ENCODE measurements around the gene TMC4.
A peak's percentile ranks its signal among the peaks of the same experiment; 100 is the strongest.
"Not testable (repeated sequence)": the region's sequence is repeated elsewhere in the genome, so short reads cannot be mapped to it uniquely, and the experiment has no call there.

TMC4 gene

GRCh38 chr19:54172471-54173358 is at the start of gene TMC4:
Gene TMC4, minus strand, starts transcription at chr19:54173160. Its CDS starts 43 bp downstream, at chr19:54173117.
- peak; percentile 65 for DNase-seq

- DNase-seq: not testable (repeated sequence)
Measured at GRCh38 chr19:54221947-54222346, 49.0 kb upstream of the TMC4 start.

- not testable (repeated sequence) for DNase-seq
Measured at GRCh38 chr19:54219702-54220101, 46.7 kb upstream of the TMC4 start.

- no peak for DNase-seq
Measured at GRCh38 chr19:54218960-54219661, 46.2 kb upstream of the TMC4 start.

- no peak for DNase-seq
Measured at GRCh38 chr19:54218259-54218658, 45.3 kb upstream of the TMC4 start.

GRCh38 chr19:54217517-54218247 is 44.7 kb upstream of the TMC4 start:
- not testable (repeated sequence) for DNase-seq

- DNase-seq: no peak
Measured at GRCh38 chr19:54216869-54217268, 43.9 kb upstream of the TMC4 start.

- DNase-seq: not testable (repeated sequence)
Measured at GRCh38 chr19:54214734-54215133, 41.8 kb upstream of the TMC4 start.

GRCh38 chr19:54214217-54214616 is 41.3 kb upstream of the TMC4 start:
- not testable (repeated sequence) for DNase-seq

- no peak for DNase-seq
Measured at GRCh38 chr19:54211235-54211634, 38.3 kb upstream of the TMC4 start.

- peak; percentile 99 for DNase-seq
Measured at GRCh38 chr19:54209811-54210494, 37.0 kb upstream of the TMC4 start.

GRCh38 chr19:54209058-54209810 is 36.3 kb upstream of the TMC4 start:
- no peak for DNase-seq

GRCh38 chr19:54208784-54209057 is 35.8 kb upstream of the TMC4 start:
- DNase-seq: no peak

GRCh38 chr19:54207983-54208783 is 35.2 kb upstream of the TMC4 start:
- DNase-seq: peak; percentile 90

GRCh38 chr19:54207676-54207982 is 34.7 kb upstream of the TMC4 start:
- DNase-seq: no peak

- not testable (repeated sequence) for DNase-seq
Measured at GRCh38 chr19:54207193-54207592, 34.2 kb upstream of the TMC4 start.

GRCh38 chr19:54206831-54207177 is 33.8 kb upstream of the TMC4 start:
- DNase-seq: no peak

GRCh38 chr19:54206030-54206830 is 33.3 kb upstream of the TMC4 start:
- no peak for DNase-seq

- no peak for DNase-seq
Measured at GRCh38 chr19:54204767-54205468, 32.0 kb upstream of the TMC4 start.

GRCh38 chr19:54203151-54203611 is 30.2 kb upstream of the TMC4 start:
- DNase-seq: no peak

Data from NCI-H226 (cell line).